ENCODE measurements around the gene LHFPL3.

GRCh38 chr7:104767826-104768536, 439.6 kb downstream of the LHFPL3 start:
- TF ChIP-seq ZHX1 (conservative IDR thresholded peaks at IDR 0.05; ENCODE audit: low read length): no peak
- no peak for TF ChIP-seq POLR2A (conservative IDR thresholded peaks at IDR 0.05)

Data from K562 (cell line).